OCI-LY1 (cell line): Measurements from ENCODE around the gene CRYBG2.
"Not testable (repeated sequence)": the region's sequence is repeated elsewhere in the genome, so short reads cannot be mapped to it uniquely, and the experiment has no call there.

ENCODE experiments used
- H2AFZ ChIP-seq: fragments of 200-600 bp; sonication (generic), shearing (Covaris generic); 2 replicates; pipeline ENCODE4 v1.6.0; 2014; ENCODE audit warnings: antibody characterized with exemption, mild to moderate bottlenecking, low read length
- H3F3A ChIP-seq: fragments of 200-600 bp; sonication (generic), shearing (Covaris generic); 2 replicates; pipeline ENCODE4 v1.6.0; 2014; ENCODE audit warnings: mild to moderate bottlenecking, antibody characterized with exemption, low read length, moderate library complexity; ENCODE audit not compliant: insufficient read depth
- H3K27ac ChIP-seq: fragments of 200-600 bp; sonication (generic); 2 replicates; pipeline ENCODE4 v1.5.1; 2014; ENCODE audit warnings: low read length, mixed run types, mild to moderate bottlenecking, low read depth; ENCODE audit not compliant: poor library complexity, severe bottlenecking
- H3K27me3 ChIP-seq: fragments of 200-600 bp; sonication (generic); 2 replicates; pipeline ENCODE4 v1.6.0; 2014; ENCODE audit warnings: antibody characterized with exemption, mild to moderate bottlenecking, low read length, moderate library complexity; ENCODE audit not compliant: insufficient read depth
- H3K36me3 ChIP-seq: fragments of 200-600 bp; sonication (generic); 2 replicates; pipeline ENCODE4 v1.6.1; 2014; ENCODE audit warnings: mild to moderate bottlenecking, antibody characterized with exemption, low read length, moderate library complexity, mixed read lengths; ENCODE audit not compliant: insufficient read depth
- H3K4me1 ChIP-seq: fragments of 200-600 bp; sonication (generic); 2 replicates; pipeline ENCODE4 v1.5.1; 2014; ENCODE audit warnings: mild to moderate bottlenecking, low read length, moderate library complexity; ENCODE audit not compliant: insufficient read depth, severe bottlenecking
- H3K4me2 ChIP-seq: fragments of 200-600 bp; sonication (generic), shearing (Covaris generic); 2 replicates; pipeline ENCODE4 v1.6.1; 2014; ENCODE audit warnings: low read length
- H3K4me3 ChIP-seq: fragments of 200-600 bp; sonication (generic); 2 replicates; pipeline ENCODE4 v1.5.1; 2014; ENCODE audit warnings: low read length, low read depth, mild to moderate bottlenecking, mixed read lengths; ENCODE audit not compliant: poor library complexity, severe bottlenecking
- H3K79me2 ChIP-seq: fragments of 200-600 bp; shearing (Covaris generic); 2 replicates; pipeline ENCODE4 v1.6.1; 2016; ENCODE audit warnings: mixed run types, low read length, mixed read lengths; ENCODE audit not compliant: insufficient read depth
- H3K9ac ChIP-seq: fragments of 200-600 bp; sonication (generic), shearing (Covaris generic); 2 replicates; pipeline ENCODE4 v1.6.1; 2014; ENCODE audit warnings: mild to moderate bottlenecking, low read length, mixed read lengths
- H3K9me2 ChIP-seq: fragments of 200-600 bp; sonication (generic), shearing (Covaris generic); 2 replicates; pipeline ENCODE4 v1.6.1; 2014; ENCODE audit warnings: low read depth, mild to moderate bottlenecking, low read length, mixed read lengths
- H3K9me3 ChIP-seq: fragments of 200-600 bp; shearing (Covaris generic); 2 replicates; pipeline ENCODE4 v1.6.1; 2014; ENCODE audit warnings: low read length, mixed read lengths
- H4K20me1 ChIP-seq: fragments of 200-600 bp; sonication (generic), shearing (Covaris generic); 2 replicates; pipeline ENCODE4 v1.6.0; 2016; ENCODE audit warnings: mild to moderate bottlenecking, low read length; ENCODE audit not compliant: insufficient read depth
- CTCF ChIP-seq: fragments of 200-600 bp; sonication (generic), shearing (Covaris generic); IDR thresholded peaks from 2 replicates; pipeline ENCODE4 v1.5.1; 2017; ENCODE audit warnings: mild to moderate bottlenecking, antibody characterized with exemption, low read length, moderate library complexity, mixed read lengths
- EZH2 ChIP-seq: fragments of 200-600 bp; sonication (generic), shearing (Covaris generic); IDR thresholded peaks from 2 replicates; pipeline ENCODE4 v1.8.0; 2017; ENCODE audit warnings: borderline replicate concordance, mixed run types, mild to moderate bottlenecking, antibody characterized with exemption, low read length, moderate library complexity, mixed read lengths

Gene CRYBG2

GRCh38 chr1:26376050-26376449, 22.1 kb upstream of the CRYBG2 start:
- H3K27me3 ChIP-seq, result no peaks in the 10 kb centered on the region
- H3K4me3 ChIP-seq, result no peak overlapping the region
- H4K20me1 ChIP-seq, result no peaks in the 10 kb centered on the region
- no peak overlapping the region for H3K27ac ChIP-seq
- no peaks in the 10 kb centered on the region for H3K9me3 ChIP-seq
- H3K4me2 ChIP-seq, result no peak overlapping the region
- no peak overlapping the region for H2AFZ ChIP-seq
- no peak overlapping the region for H3K9ac ChIP-seq
- H3K4me1 ChIP-seq, result no peaks in the 10 kb centered on the region
- TF ChIP-seq CTCF (no peak), EZH2 (no peak)
- H3K9me2 ChIP-seq, result no peaks in the 10 kb centered on the region
- no peaks in the 10 kb centered on the region for H3F3A ChIP-seq
- no peaks in the 10 kb centered on the region for H3K36me3 ChIP-seq
- H3K79me2 ChIP-seq, result no peaks in the 10 kb centered on the region

- no peak overlapping the region for H3K27ac ChIP-seq
- H2AFZ ChIP-seq, result no peak overlapping the region
- H3K27me3 ChIP-seq, result no peaks in the 10 kb centered on the region
- H3K9ac ChIP-seq, result no peak overlapping the region
- H3F3A ChIP-seq, result no peaks in the 10 kb centered on the region
- no peaks in the 10 kb centered on the region for H3K4me1 ChIP-seq
- no peaks in the 10 kb centered on the region for H4K20me1 ChIP-seq
- H3K9me3 ChIP-seq, result no peaks in the 10 kb centered on the region
- H3K9me2 ChIP-seq, result no peaks in the 10 kb centered on the region
- no peaks in the 10 kb centered on the region for H3K36me3 ChIP-seq
- TF ChIP-seq EZH2, result no peak
- no peak for TF ChIP-seq CTCF
- H3K4me3 ChIP-seq, result no peak overlapping the region
- no peaks in the 10 kb centered on the region for H3K79me2 ChIP-seq
- H3K4me2 ChIP-seq, result no peak overlapping the region
Observed at GRCh38 chr1:26375081-26375480, 21.2 kb upstream of the CRYBG2 start.

GRCh38 chr1:26374361-26374760, 20.4 kb upstream of the CRYBG2 start:
- not testable (repeated sequence) for H3K4me3 ChIP-seq, H3K36me3 ChIP-seq, H3K9ac ChIP-seq, H3K9me3 ChIP-seq, H3K4me1 ChIP-seq, H3K27ac ChIP-seq, H3K79me2 ChIP-seq, H3K9me2 ChIP-seq, H3K27me3 ChIP-seq, H4K20me1 ChIP-seq, H3K4me2 ChIP-seq, H2AFZ ChIP-seq, H3F3A ChIP-seq

- no peak overlapping the region for H2AFZ ChIP-seq
- no peak overlapping the region for H3K9ac ChIP-seq
Observed at GRCh38 chr1:26373789-26374188, 19.9 kb upstream of the CRYBG2 start.

More at GRCh38 chr1:26373789-26374188, 19.9 kb upstream of the CRYBG2 start:
- Histone ChIP-seq H3K9me2 (no peaks in the 10 kb centered on the region), H3F3A (no peaks in the 10 kb centered on the region), H4K20me1 (no peaks in the 10 kb centered on the region), H3K4me3 (no peak overlapping the region), H3K79me2 (no peaks in the 10 kb centered on the region), H3K36me3 (no peaks in the 10 kb centered on the region), H3K4me1 (no peaks in the 10 kb centered on the region), H3K4me2 (no peak overlapping the region), H3K9me3 (no peaks in the 10 kb centered on the region), H3K27me3 (no peaks in the 10 kb centered on the region), H3K27ac (no peak overlapping the region)
- TF ChIP-seq EZH2, result no peak
- TF ChIP-seq CTCF, result no peak
